Measurements from ENCODE around the gene CASP10.
A peak's percentile ranks its signal among the peaks of the same experiment; 100 is the strongest.

CASP10 gene

DNA sequence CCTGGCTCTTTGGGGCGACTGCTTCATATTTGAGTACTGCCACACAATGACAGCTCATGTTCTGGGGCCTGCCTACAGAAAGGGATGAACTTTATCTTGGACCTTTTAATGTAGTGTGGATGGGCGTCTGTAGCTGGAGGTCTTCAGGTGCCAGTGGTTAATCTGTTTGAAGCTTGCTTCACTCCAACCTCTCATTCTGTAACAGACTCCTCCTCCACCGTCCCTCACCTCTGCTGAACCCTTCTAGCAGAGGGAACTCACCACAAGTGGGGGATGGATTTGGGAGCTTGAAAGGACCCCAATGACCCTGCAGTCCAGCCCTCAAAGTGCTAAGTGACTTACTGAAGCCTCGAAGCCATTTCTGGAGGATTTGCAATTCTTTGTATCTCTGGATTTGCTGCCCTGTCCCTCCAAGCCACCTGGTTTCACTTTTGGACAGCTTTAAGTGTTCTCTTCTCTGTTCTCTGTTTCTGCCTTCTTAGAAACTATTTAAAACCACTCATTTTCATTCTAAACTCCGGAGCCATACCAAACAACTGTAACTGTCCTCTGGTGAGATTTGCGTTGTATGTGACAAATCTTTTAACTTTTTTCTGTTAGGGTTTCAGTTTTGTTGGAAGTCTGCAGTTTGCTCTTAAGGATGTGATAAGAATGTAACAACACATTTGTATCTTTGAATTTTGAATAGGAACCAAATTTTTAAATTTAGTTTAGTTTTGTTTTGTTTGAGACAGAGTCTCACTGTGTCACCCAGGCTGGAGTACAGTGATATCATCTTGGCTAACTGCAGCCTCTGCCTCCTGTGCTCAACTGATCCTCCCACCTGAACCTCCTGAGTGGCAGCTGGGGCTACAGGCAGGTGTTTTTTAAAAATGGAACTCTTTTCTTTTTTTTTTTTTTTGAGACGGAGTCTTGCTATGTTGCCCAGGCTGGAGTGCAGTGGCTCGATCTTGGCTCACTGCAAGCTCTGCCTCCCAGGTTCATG lies 40.4 kb downstream of the CASP10 start:
- DNase-seq (ENCODE audit: low read depth) = peak; percentile 57
- no peak overlapping the region; the same call in 1 of the 2 replicates for H3K4me3 ChIP-seq (ENCODE audit: low read depth, low read length)
- TF ChIP-seq, protein P1, sequence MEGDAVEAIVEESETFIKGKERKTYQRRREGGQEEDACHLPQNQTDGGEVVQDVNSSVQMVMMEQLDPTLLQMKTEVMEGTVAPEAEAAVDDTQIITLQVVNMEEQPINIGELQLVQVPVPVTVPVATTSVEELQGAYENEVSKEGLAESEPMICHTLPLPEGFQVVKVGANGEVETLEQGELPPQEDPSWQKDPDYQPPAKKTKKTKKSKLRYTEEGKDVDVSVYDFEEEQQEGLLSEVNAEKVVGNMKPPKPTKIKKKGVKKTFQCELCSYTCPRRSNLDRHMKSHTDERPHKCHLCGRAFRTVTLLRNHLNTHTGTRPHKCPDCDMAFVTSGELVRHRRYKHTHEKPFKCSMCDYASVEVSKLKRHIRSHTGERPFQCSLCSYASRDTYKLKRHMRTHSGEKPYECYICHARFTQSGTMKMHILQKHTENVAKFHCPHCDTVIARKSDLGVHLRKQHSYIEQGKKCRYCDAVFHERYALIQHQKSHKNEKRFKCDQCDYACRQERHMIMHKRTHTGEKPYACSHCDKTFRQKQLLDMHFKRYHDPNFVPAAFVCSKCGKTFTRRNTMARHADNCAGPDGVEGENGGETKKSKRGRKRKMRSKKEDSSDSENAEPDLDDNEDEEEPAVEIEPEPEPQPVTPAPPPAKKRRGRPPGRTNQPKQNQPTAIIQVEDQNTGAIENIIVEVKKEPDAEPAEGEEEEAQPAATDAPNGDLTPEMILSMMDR (IDR thresholded peaks at IDR 0.05; ENCODE audit: low read depth, low read length, missing control alignments) = no peak

- H3K4me3 ChIP-seq (ENCODE audit: low read depth, low read length) = no peak overlapping the region
- no peak for DNase-seq (ENCODE audit: low read depth)
- TF ChIP-seq, protein P1 (IDR thresholded peaks at IDR 0.05; ENCODE audit: low read depth, low read length, missing control alignments) = no peak
These were observed 45.5 kb downstream of the CASP10 start for GRCh38 chr2:201228271-201228911.

GRCh38 chr2:201228912-201229290 lies 46.0 kb downstream of the CASP10 start:
- DNase-seq (ENCODE audit: low read depth) = no peak
- no peak overlapping the region for H3K4me3 ChIP-seq (ENCODE audit: low read depth, low read length)
- TF ChIP-seq, protein P1 (IDR thresholded peaks at IDR 0.05; ENCODE audit: low read depth, low read length, missing control alignments) = no peak

- TF ChIP-seq, protein P1 (IDR thresholded peaks at IDR 0.05; ENCODE audit: low read depth, low read length, missing control alignments) = peak; percentile 91
- peak; percentile 94 for DNase-seq (ENCODE audit: low read depth)
- no peak overlapping the region; the same call in 1 of the 2 replicates for H3K4me3 ChIP-seq (ENCODE audit: low read depth, low read length)
These were observed 49.0 kb downstream of the CASP10 start for GRCh38 chr2:201231781-201232466.

DNA sequence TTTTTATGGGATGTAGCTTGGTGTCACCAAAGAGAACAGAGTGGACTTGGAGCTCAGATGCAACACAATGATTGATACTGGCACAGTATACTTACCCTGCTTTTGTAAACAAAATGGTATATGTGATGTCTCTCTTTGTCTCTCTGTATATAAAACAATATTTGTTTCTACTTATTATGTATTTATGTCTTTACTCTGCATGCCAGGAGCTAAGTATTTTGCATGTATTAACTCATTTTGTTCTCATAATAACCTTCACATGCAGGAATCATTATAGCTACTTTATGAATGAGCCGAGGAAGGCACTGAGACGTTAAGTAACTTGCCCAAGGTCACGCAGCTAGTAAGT lies 49.5 kb downstream of the CASP10 start:
- TF ChIP-seq, protein P1 (IDR thresholded peaks at IDR 0.05; ENCODE audit: low read depth, low read length, missing control alignments) = no peak
- DNase-seq (ENCODE audit: low read depth) = no peak
- H3K4me3 ChIP-seq (ENCODE audit: low read depth, low read length) = peak overlapping the region; percentile 75; the same call in 1 of the 2 replicates

GRCh38 chr2:201233192-201233811 lies 50.4 kb downstream of the CASP10 start:
- DNase-seq (ENCODE audit: low read depth) = peak; percentile 93
- peak overlapping the region; percentile 75 for H3K4me3 ChIP-seq (ENCODE audit: low read depth, low read length)
- TF ChIP-seq, protein P1 (IDR thresholded peaks at IDR 0.05; ENCODE audit: low read depth, low read length, missing control alignments) = no peak

Measured in GM12864 (cell line).